HG02852 (cell line): ENCODE measurements around the gene PTPRF.

Source experiments
- ATAC-seq: cut with Tn5 transposase; IDR thresholded peaks from one replicate; pipeline ENCODE4 v1.9.1; 2021; ENCODE audit warnings: mild to moderate bottlenecking, moderate library complexity; ENCODE audit not compliant: unreplicated experiment

PTPRF gene

DNA sequence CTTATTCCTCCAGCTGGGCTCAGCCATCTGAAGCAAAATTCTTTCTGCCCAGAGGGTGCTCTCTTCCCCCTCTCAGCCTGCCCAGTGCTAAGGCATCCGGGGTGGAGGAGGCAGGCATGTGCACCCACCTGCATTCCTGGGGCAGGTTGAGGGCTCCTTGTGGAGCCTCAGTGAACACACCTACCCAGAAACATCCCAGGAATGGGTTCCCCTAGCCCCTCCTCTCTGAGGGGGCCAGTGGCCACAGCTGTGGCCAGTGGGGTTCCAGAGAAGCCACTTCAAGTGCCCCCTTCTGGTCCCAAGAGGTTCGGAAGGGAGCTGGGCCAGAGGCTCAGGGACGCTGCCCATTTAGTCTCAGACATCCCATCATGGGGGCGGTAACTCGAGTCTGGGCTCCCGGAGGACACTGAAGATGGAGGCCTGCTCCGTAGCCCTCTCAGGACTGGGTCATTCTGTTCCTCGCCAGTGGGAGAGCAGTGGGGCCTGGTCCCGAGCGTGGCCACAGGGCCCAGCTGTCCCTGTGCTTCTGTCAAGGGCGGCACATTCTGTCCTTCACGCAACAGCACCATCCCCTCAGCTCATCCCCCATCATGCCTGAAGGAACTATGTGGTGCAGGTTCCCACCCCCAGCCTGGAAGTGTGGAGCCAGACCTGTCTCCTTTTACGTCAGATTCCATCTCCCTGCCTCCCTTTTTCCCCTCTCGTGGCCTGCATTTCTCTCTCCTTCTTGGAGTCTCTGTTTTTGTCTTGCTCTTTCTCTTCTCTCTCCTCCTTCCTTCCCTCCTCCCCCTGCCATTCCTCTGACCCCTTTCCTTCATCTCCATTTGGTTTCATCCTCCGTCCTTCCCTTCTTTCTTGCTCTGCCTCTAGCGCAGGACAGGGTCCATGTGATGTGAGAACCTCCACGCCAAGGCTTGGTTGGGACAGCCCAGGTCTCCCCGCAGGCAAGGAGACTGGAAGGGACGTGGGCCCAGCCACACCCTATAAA lies 69.6 kb downstream of the PTPRF start:
- no peak for ATAC-seq

DNA sequence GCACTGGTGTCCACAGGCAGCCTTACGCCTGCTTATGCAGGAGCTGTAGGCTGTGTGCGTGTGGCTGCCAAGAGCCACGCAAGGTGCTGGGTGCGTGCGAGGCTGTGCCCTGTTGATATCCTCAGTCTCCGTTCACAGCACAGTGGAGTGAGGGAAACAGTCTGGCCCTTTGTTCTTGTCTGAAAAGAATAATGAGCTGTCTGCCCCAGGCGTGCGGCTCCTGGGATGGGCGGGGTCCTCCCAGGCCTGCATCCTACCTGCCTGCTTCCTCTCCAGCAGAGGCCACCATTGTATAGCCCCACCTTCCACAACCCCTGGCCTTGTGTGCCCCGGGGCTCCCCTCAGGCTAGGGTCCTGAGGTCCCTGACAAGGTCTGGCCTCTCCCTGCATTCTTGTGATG lies 72.3 kb downstream of the PTPRF start:
- ATAC-seq = no peak

DNA sequence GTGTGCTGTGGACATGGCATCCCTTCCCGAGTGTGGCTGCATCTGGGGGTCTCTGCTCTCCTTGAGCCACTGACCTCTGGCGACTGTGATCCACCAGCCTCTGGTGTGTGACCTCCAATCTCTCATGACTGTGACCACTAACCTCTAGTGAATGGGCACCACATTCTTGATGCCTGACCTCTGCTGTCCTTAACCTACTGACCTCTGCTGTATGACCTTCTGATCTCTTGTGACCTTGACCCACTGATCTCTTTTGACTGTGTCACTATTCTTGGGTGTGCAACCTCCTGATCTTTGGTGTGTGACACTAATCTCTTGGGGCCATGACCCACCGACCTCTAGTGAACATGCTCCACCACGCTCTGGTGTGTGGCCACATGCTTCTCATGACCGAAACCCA lies 73.5 kb downstream of the PTPRF start:
- ATAC-seq = no peak

DNA sequence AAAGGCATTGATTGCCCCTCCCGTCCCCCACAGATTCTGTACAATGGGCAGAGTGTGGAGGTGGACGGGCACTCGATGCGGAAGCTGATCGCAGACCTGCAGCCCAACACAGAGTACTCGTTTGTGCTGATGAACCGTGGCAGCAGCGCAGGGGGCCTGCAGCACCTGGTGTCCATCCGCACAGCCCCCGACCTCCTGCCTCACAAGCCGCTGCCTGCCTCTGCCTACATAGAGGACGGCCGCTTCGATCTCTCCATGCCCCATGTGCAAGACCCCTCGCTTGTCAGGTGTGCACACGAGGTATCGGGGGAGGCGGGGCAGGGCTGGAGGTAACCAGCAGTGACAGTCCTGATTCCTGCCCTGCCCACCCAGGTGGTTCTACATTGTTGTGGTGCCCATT lies 74.5 kb downstream of the PTPRF start:
- no peak for ATAC-seq

DNA sequence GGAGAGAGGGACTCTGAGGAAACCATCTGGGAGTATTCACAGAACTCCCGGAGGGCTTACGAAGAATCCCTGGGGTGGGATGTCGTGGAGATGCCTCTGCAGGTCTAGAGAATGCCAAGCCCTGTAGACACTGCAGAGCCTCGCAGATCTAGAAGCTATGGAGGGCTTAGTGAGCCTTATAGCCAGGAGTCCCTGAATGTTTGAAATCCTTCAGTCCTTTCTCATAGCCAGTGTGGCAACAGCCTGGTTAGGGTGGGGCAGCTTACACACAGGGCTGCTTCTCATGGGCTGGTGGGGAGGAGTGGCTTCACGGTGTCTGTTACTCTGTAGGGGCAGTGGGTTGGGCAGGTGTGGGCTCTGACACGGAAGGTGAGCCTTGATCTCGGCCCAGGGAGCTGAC lies 75.1 kb downstream of the PTPRF start:
- no peak for ATAC-seq

DNA sequence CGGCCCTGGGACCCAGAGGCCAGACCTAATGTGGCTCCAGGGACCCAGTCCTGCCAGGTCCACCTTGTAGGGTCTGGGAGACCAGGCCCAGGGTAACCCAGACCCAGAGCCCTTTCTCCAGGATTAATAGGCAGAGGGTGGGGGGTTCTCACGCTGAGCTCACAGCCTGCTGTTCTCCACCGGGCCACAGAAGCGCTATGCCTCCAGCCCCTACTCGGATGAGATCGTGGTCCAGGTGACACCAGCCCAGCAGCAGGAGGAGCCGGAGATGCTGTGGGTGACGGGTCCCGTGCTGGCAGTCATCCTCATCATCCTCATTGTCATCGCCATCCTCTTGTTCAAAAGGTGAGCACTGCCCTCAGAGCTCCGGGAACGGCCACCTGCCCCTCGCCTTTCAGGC lies 75.9 kb downstream of the PTPRF start:
- no peak for ATAC-seq

DNA sequence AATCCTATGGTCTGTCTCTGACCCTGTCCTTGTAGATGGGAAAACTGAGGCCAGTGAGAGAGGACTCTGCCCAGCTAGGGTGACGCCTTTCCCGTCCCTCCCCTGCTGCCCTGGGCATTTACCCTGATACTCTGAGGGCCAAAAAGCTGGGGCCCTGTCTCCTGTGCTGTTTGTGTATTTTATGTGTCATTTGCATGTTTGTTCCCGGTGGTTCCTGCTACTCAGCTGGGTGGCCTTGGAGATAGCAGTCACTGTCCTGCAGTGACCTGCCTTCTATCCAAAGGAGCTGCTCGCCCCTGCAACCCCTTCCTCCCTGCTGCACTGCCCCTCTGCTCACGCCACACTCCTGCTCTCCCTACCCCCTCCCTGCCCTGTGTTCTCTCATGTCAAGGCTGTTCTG lies 78.1 kb downstream of the PTPRF start:
- no peak for ATAC-seq

DNA sequence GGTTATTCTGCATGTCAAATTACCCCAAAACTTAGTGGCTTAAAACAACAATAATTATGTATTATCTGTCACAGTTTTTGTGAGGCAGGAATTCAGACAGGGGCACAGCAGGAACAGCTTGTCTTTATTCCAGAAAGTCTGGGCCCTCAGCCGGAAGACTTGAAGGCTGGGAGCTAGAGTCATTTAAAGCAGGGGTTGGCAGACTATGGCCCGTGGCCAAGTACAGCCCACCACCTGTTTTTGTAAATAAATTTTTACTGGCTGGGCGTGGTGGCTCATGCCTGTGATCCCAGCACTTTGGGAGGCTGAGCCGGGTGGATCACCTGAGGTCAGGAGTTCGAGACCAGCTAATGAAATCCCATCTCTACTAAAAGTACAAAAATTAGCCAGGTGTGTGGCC lies 79.7 kb downstream of the PTPRF start:
- no peak for ATAC-seq

DNA sequence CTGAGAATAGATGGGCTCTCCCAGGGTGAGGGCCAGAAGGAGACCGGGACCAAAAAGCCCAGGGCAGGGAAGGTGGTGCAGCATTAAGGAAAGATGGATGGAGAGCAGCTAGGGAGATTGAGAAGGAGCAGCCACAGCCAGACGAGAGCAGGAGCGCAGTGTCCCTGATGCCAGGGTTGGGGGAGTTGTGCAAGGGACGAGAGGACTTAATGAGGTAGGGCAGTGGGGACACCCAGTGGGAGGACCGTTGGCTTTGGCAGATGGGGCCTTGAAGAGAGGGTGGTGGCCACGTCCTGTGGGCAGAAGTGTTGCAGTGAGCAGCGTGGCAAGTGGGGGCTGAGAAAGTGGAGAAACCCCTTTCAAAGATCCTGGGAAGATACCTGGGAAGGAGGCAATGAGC lies 81.3 kb downstream of the PTPRF start:
- ATAC-seq = no peak

DNA sequence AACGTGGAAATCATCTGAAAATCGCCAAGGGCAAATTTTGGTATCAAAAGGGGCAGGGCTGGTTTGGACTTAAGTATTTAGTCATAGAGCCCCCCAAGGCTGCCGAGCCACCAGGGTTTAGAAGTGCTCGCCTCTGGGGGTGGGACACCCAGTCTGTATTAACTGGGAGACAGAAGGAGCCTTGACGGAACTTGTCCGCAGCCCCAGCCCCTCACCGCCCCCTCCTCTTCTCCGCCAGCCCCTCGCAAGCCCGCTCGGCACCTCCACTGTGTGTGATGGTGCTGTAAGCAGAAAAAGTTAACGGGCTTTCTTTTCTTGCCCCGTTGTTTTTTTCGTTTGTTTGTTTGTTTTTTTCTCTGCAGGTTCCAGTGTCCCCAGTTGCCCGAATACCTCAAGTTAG lies 81.7 kb downstream of the PTPRF start:
- no peak for ATAC-seq

DNA sequence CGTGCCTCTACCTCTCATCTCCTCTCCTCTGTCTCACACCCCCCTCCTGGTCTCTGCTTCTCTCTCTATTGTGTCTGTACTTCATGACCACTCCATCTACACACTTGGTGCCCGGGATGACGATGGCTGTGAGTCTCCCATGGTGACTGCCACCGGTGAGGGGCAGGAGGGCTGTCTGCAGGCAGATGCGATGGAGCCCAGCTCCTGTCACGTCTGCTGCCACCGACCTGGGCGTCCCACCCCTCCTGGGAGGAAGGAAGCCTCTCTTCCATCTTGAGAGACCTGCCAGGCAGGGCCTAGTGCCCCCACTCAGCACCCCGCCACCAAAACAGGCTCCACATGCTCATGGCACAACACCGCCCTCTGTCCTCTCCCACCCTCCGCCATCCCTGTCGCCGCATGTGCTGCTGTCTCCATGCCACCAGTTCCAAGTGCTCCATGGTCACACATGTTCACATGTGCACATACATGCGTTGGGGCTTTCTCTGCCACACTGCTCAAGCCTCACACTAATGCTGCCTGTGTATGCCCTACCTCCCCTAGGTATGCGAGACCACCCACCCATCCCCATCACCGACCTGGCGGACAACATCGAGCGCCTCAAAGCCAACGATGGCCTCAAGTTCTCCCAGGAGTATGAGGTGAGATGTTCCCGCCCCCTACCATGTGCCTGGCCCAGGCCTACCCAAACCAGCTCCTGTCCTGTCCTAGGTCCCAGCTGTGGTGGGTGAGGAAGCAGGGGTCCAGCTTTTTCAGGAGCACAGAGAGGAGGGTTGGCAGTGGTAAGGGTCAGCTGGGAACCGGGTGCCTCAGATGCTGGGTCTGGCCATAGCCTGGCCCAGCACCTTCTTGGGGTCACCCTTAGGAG lies 82.6 kb downstream of the PTPRF start:
- no peak for ATAC-seq

DNA sequence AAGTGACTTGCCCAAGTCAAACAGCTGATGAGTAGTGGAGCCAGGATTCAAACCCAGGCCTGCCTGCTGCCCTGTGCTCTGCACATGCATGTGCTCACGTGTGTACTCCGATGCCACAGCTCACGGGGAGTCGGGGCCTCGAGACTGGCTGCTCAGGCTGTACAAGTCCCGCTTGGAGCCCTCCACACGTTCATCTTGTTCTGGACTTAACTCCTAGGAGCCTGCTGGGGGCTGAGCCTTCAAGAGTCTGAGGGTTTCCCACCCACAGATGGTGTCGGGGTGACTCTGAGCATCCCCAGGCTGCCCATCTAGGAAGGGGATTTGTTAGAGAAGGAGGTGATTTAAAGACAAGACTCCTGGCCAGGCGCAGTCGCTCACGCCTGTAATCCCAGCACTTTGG lies 83.5 kb downstream of the PTPRF start:
- no peak for ATAC-seq

DNA sequence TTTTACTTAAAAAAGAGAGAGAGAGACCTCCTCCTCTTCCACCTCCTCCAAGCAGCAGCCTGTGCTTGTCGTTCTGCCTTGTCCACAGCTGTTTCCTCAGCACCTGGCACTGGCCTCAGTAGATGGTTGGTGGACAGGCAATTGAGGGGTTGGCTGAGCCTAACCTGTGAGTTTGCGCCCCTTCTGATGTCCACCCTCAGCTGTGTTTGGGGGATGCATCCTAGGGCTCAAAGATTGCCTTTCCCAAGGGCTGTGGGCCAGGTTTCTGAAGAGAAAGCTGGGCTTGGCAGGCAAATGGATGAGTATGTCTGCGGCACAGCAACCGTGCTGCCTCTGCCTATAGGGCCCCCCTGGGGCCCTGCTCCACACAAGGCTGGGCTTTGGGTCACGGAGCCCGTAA lies 84.2 kb downstream of the PTPRF start:
- no peak for ATAC-seq

DNA sequence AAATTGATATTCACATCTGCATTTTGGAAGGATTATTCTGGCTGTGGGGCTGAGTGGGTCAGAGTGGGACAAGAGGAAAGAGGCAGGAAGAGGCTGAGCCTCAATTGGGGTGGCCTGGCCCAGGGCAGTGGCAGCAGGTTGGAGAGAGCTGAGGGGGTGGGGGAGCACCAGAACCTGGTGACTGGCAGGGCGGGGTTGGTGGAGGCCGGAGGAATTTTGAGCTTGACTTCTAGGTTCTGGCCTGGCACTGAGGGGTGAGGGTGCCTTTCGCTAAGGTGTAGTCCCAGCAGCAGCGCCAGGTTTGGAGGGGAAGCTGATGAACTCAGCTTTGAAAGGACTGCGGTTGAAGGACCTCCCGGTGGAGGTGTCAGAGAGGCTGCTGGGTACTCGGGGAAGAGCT lies 85.7 kb downstream of the PTPRF start:
- no peak for ATAC-seq

DNA sequence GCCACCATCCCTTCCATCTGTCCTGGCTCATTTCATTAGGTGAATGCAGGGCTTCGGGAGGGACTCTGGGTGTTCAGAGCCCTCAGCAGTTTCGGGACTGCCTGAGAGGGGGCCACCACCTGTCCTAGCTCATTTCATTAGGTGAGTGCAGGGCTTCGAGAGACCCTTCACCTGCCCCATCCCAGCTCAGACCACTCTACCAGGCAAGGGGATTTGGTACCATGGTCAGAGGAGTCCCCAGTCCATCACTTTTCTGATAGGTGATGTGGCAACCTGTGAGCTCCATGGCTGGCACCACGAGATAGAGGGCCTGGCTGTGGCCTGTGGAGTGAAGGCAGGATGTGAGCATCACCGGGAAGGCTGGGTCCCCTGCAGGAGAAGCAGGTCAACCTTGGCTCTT lies 86.3 kb downstream of the PTPRF start:
- no peak for ATAC-seq

DNA sequence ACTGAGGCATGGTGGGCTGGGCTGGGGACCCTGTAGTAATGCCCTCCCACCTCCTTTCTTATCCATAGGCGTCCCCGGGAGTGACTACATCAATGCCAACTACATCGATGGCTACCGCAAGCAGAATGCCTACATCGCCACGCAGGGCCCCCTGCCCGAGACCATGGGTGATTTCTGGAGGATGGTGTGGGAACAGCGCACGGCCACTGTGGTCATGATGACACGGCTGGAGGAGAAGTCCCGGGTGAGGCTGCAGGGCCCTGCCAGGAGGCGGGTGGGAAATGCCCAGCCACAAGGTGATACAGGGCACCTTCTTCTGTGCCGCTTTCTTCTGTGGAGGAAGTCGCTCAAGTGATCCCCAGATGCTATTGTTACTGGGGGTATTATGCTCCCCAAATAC lies 87.0 kb downstream of the PTPRF start:
- no peak for ATAC-seq

DNA sequence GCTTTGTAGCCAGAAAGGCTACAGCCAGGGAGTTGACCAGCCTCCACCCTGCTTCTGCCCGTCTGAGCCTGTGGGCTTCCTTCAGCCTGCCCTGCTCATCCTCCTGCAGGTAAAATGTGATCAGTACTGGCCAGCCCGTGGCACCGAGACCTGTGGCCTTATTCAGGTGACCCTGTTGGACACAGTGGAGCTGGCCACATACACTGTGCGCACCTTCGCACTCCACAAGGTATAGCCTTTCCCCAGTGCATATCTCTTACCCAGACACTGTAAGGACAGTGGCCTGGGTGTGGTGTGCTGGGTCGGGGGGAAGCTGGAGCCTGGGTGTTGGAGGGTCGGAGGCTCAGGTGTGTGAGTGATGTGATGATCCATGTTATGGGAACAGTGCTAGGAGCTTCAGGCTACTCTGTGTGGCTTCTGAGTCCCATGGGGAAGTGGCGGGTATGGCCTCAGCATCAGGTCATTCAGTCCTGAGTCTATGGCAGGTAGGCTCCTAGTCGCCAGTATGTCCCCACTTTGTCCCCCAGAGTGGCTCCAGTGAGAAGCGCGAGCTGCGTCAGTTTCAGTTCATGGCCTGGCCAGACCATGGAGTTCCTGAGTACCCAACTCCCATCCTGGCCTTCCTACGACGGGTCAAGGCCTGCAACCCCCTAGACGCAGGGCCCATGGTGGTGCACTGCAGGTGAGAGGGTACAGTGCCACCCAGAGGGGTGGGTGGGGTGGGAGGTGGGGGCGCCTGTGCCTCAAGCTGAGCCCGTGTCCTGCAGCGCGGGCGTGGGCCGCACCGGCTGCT lies 88.0 kb downstream of the PTPRF start:
- no peak for ATAC-seq

DNA sequence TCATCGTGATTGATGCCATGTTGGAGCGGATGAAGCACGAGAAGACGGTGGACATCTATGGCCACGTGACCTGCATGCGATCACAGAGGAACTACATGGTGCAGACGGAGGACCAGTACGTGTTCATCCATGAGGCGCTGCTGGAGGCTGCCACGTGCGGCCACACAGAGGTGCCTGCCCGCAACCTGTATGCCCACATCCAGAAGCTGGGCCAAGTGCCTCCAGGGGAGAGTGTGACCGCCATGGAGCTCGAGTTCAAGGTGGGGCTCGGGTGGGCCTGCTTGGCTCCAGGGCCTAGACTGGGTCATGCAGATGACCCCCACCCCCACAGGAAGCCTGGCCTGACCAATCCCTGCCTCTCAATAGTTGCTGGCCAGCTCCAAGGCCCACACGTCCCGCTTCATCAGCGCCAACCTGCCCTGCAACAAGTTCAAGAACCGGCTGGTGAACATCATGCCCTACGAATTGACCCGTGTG lies 88.7 kb downstream of the PTPRF start:
- ATAC-seq = no peak

DNA sequence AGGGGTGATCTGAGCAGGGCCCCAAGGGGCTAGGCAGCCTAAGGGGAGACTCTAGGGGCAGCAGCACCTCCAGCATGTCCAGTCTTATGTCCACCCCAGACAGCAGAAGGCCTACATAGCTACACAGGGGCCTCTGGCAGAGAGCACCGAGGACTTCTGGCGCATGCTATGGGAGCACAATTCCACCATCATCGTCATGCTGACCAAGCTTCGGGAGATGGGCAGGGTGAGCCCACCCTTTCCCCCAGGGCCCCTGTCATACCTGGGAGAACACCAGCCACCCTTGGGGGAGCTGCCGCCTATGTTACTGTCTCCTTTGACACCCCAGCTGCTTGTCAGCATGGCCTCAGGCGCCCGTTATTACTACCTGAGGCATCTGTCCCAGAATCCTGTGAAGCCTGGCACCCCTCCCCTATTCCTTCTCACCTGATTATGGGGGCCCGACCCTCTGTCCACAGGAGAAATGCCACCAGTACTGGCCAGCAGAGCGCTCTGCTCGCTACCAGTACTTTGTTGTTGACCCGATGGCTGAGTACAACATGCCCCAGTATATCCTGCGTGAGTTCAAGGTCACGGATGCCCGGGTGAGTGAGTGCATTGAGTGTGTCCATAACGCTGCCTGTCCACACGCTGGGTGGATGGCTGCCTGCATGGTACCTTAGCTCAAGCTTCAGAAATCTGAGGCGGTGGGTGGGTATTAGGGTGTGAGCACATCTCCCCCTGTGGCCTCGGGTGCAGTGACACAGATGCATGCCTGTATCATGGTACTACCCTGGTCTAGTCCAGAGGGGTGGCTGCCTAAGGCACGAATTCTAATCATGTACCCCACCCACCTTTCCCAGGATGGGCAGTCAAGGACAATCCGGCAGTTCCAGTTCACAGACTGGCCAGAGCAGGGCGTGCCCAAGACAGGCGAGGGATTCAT lies 89.6 kb downstream of the PTPRF start:
- ATAC-seq = no peak

DNA sequence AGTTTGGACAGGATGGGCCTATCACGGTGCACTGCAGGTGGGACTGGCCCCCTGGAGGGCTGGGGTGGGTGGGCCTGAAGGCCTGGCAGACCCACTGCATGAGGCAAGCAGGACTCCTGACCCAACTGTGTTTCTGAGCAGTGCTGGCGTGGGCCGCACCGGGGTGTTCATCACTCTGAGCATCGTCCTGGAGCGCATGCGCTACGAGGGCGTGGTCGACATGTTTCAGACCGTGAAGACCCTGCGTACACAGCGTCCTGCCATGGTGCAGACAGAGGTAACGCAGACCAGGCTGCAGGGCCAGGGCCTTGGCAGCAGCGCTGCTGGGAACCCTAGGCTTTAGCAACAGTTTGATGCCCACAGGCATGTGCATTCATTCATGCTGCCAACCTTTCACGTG lies 90.3 kb downstream of the PTPRF start:
- no peak for ATAC-seq
